WTC11 (cell line): ENCODE data around the gene GRID2. TPM values are rescaled to one million over a fixed set of nuclear protein-coding genes. Genes with fewer than 3 reads are reported as not detected.

ENCODE experiments used
- ATAC-seq: fragments of 200-7000 bp; cut with Tn5 transposase; 2 replicates; pipeline ENCODE4 v1.10.0; 2021; ENCODE audit warnings: mild to moderate bottlenecking, moderate library complexity
- CTCF ChIA-PET: fragments of 300-600 bp; sonication (Branson Sonifier 250); formaldehyde crosslinking; loops from one replicate; lab custom pipeline; 2021; ENCODE audit warnings: antibody characterized with exemption; lab: Charles Lee
- POLR2A ChIA-PET: fragments of 350-600 bp; sonication (Branson Sonifier 250); formaldehyde crosslinking; loops from one replicate; lab custom pipeline; 2021; ENCODE audit warnings: antibody characterized with exemption; lab: Charles Lee
- DNase-seq: peaks from one replicate; pipeline ENCODE4 v3.0.0; 2021; ENCODE audit warnings: low spot score
- H3K27ac Mint-ChIP-seq: 2 replicates; pipeline ENCODE4 v1.8.0; 2021; ENCODE audit warnings: mixed read lengths
- H3K27me3 Mint-ChIP-seq: 2 replicates; pipeline ENCODE4 v1.8.0; 2021; ENCODE audit warnings: low read depth, mild to moderate bottlenecking, moderate library complexity, mixed read lengths
- H3K36me3 Mint-ChIP-seq: 2 replicates; pipeline ENCODE4 v1.8.0; 2021; ENCODE audit warnings: mixed read lengths
- H3K4me1 Mint-ChIP-seq: 2 replicates; pipeline ENCODE4 v1.8.0; 2022; ENCODE audit warnings: mixed read lengths
- H3K4me3 Mint-ChIP-seq: 2 replicates; pipeline ENCODE4 v1.8.0; 2021; ENCODE audit warnings: mild to moderate bottlenecking, moderate library complexity, mixed read lengths
- H3K9me3 Mint-ChIP-seq: 2 replicates; pipeline ENCODE4 v1.8.0; 2021; ENCODE audit warnings: mixed read lengths
- ELF4 ChIP-seq: sonication (generic); formaldehyde crosslinking; IDR thresholded peaks from 2 replicates; pipeline ENCODE4 v1.8.1; 2022; ENCODE audit warnings: low read depth, mild to moderate bottlenecking, moderate library complexity, missing genetic modification reagents
- GABPB1 ChIP-seq: sonication (generic); formaldehyde crosslinking; IDR thresholded peaks from 2 replicates; pipeline ENCODE4 v1.8.1; 2023; ENCODE audit warnings: mild to moderate bottlenecking, missing genetic modification reagents
- GRHL2 ChIP-seq: fragments of 250-450 bp; sonication (Bioruptor Pico); IDR thresholded peaks from 2 replicates; pipeline ENCODE4 v1.8.0; 2022; ENCODE audit warnings: mild to moderate bottlenecking, moderate library complexity; ENCODE audit not compliant: insufficient replicate concordance, severe bottlenecking
- NFYB ChIP-seq: sonication (generic); formaldehyde crosslinking; conservative IDR thresholded peaks from 2 replicates; pipeline ENCODE4 v1.8.0; 2022; ENCODE audit warnings: low read depth, missing genetic modification reagents
- PRRX2 ChIP-seq: fragments of 250-450 bp; sonication (Bioruptor Pico); IDR thresholded peaks from 2 replicates; pipeline ENCODE4 v1.8.0; 2021; ENCODE audit warnings: mild to moderate bottlenecking
- SP1 ChIP-seq: sonication (generic); formaldehyde crosslinking; conservative IDR thresholded peaks from 2 replicates; pipeline ENCODE4 v1.8.1; 2022; ENCODE audit warnings: missing genetic modification reagents
- TEAD4 ChIP-seq: sonication (generic); formaldehyde crosslinking; IDR thresholded peaks from 2 replicates; pipeline ENCODE4 v1.8.0; 2022; ENCODE audit warnings: mild to moderate bottlenecking, missing genetic modification reagents
- TP53 ChIP-seq: sonication (generic); formaldehyde crosslinking; IDR thresholded peaks from 2 replicates; pipeline ENCODE4 v1.8.1; 2023; ENCODE audit warnings: mild to moderate bottlenecking, missing genetic modification reagents
- ZNF232 ChIP-seq: sonication (generic); formaldehyde crosslinking; IDR thresholded peaks from 2 replicates; pipeline ENCODE4 v1.8.0; 2022; ENCODE audit warnings: mild to moderate bottlenecking, missing genetic modification reagents
- ZNF263 ChIP-seq: sonication (generic); formaldehyde crosslinking; IDR thresholded peaks from 2 replicates; pipeline ENCODE4 v1.8.1; 2022; ENCODE audit warnings: low read depth, mild to moderate bottlenecking, moderate library complexity, missing genetic modification reagents
- total RNA-seq: library from RNA; stranded (reverse); gene quantifications from 3 replicates; pipeline ENCODE4 v1.2.3, GENCODE V29; 2021
- TF ChIP-seq, protein P1 (sequence below): fragments of 250-450 bp; sonication (Bioruptor Pico); IDR thresholded peaks from 2 replicates; pipeline ENCODE4 v1.9.0; 2021; ENCODE audit warnings: mild to moderate bottlenecking
- TF ChIP-seq, protein P2 (sequence below): sonication (generic); formaldehyde crosslinking; IDR thresholded peaks from 2 replicates; pipeline ENCODE4 v1.8.0; 2022; ENCODE audit warnings: mild to moderate bottlenecking, missing genetic modification reagents
- TF ChIP-seq, protein P3 (sequence below): sonication (generic); formaldehyde crosslinking; IDR thresholded peaks from 2 replicates; pipeline ENCODE4 v1.8.1; 2022; ENCODE audit warnings: low read depth, mild to moderate bottlenecking, moderate library complexity, missing genetic modification reagents, borderline replicate concordance
- TF ChIP-seq, protein P4 (sequence below): sonication (generic); formaldehyde crosslinking; IDR thresholded peaks from 2 replicates; pipeline ENCODE4 v1.8.1; 2023; ENCODE audit warnings: mild to moderate bottlenecking, missing genetic modification reagents, borderline replicate concordance
- TF ChIP-seq, protein P5 (sequence below): sonication (generic); formaldehyde crosslinking; IDR thresholded peaks from 2 replicates; pipeline ENCODE4 v1.8.0; 2022; ENCODE audit warnings: mild to moderate bottlenecking, missing genetic modification reagents
- TF ChIP-seq, protein P6 (sequence below): sonication (generic); formaldehyde crosslinking; conservative IDR thresholded peaks from 2 replicates; pipeline ENCODE4 v1.8.1; 2022; ENCODE audit warnings: mild to moderate bottlenecking, missing genetic modification reagents
- TF ChIP-seq, protein P7 (sequence below): fragments of 250-450 bp; sonication (Bioruptor Pico); IDR thresholded peaks from 2 replicates; pipeline ENCODE4 v1.9.0; 2021; ENCODE audit warnings: mild to moderate bottlenecking, borderline replicate concordance
- TF ChIP-seq, protein P8 (sequence below): sonication (generic); formaldehyde crosslinking; IDR thresholded peaks from 2 replicates; pipeline ENCODE4 v1.8.0; 2022; ENCODE audit warnings: mild to moderate bottlenecking, missing genetic modification reagents

The GRID2 gene
- total RNA-seq, 1 experiment from 2014 or later, result 26.8 TPM

DNA sequence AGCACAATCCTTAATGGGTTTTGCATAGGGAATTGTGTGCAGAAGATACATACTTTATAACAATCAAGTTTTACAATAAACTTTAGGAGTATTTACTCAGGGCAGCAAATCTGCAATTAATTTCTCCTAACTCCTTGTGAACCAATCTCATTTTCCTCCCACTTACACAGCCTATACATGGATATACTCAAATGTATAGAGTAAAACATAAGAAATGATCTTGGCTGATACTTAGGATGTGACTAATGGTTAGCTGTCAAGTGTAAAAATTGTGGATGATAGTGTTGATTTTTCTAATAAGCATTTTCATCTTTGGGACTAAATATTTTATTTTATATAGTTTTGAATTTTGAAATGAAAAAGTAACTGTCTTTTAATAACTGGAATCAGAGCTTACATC is 759.6 kb downstream of the GRID2 start (continued):
- TF ChIP-seq, protein P1, sequence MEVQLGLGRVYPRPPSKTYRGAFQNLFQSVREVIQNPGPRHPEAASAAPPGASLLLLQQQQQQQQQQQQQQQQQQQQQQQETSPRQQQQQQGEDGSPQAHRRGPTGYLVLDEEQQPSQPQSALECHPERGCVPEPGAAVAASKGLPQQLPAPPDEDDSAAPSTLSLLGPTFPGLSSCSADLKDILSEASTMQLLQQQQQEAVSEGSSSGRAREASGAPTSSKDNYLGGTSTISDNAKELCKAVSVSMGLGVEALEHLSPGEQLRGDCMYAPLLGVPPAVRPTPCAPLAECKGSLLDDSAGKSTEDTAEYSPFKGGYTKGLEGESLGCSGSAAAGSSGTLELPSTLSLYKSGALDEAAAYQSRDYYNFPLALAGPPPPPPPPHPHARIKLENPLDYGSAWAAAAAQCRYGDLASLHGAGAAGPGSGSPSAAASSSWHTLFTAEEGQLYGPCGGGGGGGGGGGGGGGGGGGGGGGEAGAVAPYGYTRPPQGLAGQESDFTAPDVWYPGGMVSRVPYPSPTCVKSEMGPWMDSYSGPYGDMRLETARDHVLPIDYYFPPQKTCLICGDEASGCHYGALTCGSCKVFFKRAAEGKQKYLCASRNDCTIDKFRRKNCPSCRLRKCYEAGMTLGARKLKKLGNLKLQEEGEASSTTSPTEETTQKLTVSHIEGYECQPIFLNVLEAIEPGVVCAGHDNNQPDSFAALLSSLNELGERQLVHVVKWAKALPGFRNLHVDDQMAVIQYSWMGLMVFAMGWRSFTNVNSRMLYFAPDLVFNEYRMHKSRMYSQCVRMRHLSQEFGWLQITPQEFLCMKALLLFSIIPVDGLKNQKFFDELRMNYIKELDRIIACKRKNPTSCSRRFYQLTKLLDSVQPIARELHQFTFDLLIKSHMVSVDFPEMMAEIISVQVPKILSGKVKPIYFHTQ (CRISPR knock-in tag), result no peak
- TF ChIP-seq, protein P2, sequence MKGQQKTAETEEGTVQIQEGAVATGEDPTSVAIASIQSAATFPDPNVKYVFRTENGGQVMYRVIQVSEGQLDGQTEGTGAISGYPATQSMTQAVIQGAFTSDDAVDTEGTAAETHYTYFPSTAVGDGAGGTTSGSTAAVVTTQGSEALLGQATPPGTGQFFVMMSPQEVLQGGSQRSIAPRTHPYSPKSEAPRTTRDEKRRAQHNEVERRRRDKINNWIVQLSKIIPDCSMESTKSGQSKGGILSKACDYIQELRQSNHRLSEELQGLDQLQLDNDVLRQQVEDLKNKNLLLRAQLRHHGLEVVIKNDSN (CRISPR knock-in tag), result no peak
- TF ChIP-seq SP1 (CRISPR knock-in tag) (no peak), TEAD4 (CRISPR knock-in tag) (no peak), TP53 (CRISPR knock-in tag) (no peak), ELF4 (CRISPR knock-in tag) (no peak), PRRX2 (CRISPR knock-in tag) (no peak)
- TF ChIP-seq, protein P3, sequence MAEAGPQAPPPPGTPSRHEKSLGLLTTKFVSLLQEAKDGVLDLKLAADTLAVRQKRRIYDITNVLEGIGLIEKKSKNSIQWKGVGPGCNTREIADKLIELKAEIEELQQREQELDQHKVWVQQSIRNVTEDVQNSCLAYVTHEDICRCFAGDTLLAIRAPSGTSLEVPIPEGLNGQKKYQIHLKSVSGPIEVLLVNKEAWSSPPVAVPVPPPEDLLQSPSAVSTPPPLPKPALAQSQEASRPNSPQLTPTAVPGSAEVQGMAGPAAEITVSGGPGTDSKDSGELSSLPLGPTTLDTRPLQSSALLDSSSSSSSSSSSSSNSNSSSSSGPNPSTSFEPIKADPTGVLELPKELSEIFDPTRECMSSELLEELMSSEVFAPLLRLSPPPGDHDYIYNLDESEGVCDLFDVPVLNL, result no peak
- TF ChIP-seq, protein P4, sequence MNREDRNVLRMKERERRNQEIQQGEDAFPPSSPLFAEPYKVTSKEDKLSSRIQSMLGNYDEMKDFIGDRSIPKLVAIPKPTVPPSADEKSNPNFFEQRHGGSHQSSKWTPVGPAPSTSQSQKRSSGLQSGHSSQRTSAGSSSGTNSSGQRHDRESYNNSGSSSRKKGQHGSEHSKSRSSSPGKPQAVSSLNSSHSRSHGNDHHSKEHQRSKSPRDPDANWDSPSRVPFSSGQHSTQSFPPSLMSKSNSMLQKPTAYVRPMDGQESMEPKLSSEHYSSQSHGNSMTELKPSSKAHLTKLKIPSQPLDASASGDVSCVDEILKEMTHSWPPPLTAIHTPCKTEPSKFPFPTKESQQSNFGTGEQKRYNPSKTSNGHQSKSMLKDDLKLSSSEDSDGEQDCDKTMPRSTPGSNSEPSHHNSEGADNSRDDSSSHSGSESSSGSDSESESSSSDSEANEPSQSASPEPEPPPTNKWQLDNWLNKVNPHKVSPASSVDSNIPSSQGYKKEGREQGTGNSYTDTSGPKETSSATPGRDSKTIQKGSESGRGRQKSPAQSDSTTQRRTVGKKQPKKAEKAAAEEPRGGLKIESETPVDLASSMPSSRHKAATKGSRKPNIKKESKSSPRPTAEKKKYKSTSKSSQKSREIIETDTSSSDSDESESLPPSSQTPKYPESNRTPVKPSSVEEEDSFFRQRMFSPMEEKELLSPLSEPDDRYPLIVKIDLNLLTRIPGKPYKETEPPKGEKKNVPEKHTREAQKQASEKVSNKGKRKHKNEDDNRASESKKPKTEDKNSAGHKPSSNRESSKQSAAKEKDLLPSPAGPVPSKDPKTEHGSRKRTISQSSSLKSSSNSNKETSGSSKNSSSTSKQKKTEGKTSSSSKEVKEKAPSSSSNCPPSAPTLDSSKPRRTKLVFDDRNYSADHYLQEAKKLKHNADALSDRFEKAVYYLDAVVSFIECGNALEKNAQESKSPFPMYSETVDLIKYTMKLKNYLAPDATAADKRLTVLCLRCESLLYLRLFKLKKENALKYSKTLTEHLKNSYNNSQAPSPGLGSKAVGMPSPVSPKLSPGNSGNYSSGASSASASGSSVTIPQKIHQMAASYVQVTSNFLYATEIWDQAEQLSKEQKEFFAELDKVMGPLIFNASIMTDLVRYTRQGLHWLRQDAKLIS (CRISPR knock-in tag), result no peak

DNA sequence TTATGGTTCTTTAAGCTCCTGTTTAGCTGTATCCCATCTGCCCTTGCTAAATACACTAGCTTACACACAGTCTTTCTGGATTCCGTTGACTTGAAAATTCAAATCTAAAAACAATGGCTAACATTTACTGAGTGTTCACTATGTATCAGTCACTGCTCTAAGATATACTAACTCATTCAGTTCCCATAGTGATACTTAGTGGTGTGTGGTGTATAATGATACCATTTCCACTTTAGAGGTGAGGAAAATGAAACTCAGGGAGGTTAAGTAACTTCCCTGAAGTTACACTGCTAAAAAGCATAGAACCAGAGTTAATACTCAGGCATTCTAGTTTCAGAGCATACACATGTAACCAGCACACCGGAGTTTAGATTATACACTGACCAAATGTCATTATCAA is 762.0 kb downstream of the GRID2 start:
- ChIA-PET CTCF (interaction anchor here (0.8 kb wide), 1 partner anchor 761 kb away, joined by 3 read pairs; no protein-coding TSS in a partner anchor), POLR2A (no interaction called here)
- Mint-ChIP-seq H3K4me1 (peaks cover 28% of the 10 kb centered on the region), H3K27me3 (no peaks in the 10 kb centered on the region), H3K9me3 (no peaks in the 10 kb centered on the region), H3K4me3 (no peak overlapping the region), H3K36me3 (no peaks in the 10 kb centered on the region), H3K27ac (no peak overlapping the region)
- ATAC-seq (no peak), DNase-seq (no peak)
- TF ChIP-seq, protein P5, sequence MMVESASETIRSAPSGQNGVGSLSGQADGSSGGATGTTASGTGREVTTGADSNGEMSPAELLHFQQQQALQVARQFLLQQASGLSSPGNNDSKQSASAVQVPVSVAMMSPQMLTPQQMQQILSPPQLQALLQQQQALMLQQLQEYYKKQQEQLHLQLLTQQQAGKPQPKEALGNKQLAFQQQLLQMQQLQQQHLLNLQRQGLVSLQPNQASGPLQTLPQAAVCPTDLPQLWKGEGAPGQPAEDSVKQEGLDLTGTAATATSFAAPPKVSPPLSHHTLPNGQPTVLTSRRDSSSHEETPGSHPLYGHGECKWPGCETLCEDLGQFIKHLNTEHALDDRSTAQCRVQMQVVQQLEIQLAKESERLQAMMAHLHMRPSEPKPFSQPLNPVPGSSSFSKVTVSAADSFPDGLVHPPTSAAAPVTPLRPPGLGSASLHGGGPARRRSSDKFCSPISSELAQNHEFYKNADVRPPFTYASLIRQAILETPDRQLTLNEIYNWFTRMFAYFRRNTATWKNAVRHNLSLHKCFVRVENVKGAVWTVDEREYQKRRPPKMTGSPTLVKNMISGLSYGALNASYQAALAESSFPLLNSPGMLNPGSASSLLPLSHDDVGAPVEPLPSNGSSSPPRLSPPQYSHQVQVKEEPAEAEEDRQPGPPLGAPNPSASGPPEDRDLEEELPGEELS (CRISPR knock-in tag), result no peak
- TF ChIP-seq, protein P6, sequence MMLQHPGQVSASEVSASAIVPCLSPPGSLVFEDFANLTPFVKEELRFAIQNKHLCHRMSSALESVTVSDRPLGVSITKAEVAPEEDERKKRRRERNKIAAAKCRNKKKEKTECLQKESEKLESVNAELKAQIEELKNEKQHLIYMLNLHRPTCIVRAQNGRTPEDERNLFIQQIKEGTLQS (CRISPR knock-in tag), result no peak
- no peak for TF ChIP-seq ZNF232 (CRISPR knock-in tag)
- no peak for TF ChIP-seq GRHL2 (CRISPR knock-in tag)
- TF ChIP-seq ZNF263 (CRISPR knock-in tag), result no peak
- no peak for TF ChIP-seq TEAD4 (CRISPR knock-in tag)
- TF ChIP-seq, protein P7, sequence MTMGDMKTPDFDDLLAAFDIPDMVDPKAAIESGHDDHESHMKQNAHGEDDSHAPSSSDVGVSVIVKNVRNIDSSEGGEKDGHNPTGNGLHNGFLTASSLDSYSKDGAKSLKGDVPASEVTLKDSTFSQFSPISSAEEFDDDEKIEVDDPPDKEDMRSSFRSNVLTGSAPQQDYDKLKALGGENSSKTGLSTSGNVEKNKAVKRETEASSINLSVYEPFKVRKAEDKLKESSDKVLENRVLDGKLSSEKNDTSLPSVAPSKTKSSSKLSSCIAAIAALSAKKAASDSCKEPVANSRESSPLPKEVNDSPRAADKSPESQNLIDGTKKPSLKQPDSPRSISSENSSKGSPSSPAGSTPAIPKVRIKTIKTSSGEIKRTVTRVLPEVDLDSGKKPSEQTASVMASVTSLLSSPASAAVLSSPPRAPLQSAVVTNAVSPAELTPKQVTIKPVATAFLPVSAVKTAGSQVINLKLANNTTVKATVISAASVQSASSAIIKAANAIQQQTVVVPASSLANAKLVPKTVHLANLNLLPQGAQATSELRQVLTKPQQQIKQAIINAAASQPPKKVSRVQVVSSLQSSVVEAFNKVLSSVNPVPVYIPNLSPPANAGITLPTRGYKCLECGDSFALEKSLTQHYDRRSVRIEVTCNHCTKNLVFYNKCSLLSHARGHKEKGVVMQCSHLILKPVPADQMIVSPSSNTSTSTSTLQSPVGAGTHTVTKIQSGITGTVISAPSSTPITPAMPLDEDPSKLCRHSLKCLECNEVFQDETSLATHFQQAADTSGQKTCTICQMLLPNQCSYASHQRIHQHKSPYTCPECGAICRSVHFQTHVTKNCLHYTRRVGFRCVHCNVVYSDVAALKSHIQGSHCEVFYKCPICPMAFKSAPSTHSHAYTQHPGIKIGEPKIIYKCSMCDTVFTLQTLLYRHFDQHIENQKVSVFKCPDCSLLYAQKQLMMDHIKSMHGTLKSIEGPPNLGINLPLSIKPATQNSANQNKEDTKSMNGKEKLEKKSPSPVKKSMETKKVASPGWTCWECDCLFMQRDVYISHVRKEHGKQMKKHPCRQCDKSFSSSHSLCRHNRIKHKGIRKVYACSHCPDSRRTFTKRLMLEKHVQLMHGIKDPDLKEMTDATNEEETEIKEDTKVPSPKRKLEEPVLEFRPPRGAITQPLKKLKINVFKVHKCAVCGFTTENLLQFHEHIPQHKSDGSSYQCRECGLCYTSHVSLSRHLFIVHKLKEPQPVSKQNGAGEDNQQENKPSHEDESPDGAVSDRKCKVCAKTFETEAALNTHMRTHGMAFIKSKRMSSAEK (CRISPR knock-in tag), result no peak
- TF ChIP-seq GABPB1 (CRISPR knock-in tag), result no peak
- TF ChIP-seq, protein P8, sequence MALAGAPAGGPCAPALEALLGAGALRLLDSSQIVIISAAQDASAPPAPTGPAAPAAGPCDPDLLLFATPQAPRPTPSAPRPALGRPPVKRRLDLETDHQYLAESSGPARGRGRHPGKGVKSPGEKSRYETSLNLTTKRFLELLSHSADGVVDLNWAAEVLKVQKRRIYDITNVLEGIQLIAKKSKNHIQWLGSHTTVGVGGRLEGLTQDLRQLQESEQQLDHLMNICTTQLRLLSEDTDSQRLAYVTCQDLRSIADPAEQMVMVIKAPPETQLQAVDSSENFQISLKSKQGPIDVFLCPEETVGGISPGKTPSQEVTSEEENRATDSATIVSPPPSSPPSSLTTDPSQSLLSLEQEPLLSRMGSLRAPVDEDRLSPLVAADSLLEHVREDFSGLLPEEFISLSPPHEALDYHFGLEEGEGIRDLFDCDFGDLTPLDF, result no peak
- TF ChIP-seq NFYB (CRISPR knock-in tag), result no peak
